ENCODE results near the gene R3HDM1. TPM values are rescaled to one million over a fixed set of nuclear protein-coding genes. Genes with fewer than 3 reads are reported as not detected.

R3HDM1 gene
- total RNA-seq: 10.0 and 10.3 TPM in 2 replicates

GRCh38 chr2:135531231-135532197 lies at the start of gene R3HDM1:
Gene R3HDM1 (plus strand): TSS chr2:135531484. CDS start chr2:135604846, 73,362 bp downstream.

GRCh38 chr2:135530313-135531230 lies 712 bp upstream of the R3HDM1 start, which contains the start of gene ZRANB3:
Gene ZRANB3 (minus strand): TSS chr2:135531218.

GRCh38 chr2:135741395-135742324 lies 210.4 kb downstream of the R3HDM1 start, which contains the start of gene UBXN4:
Gene UBXN4 (plus strand): TSS chr2:135741855. CDS start chr2:135741930, 75 bp downstream.

Other genes with a start within 250 kb of the R3HDM1 start
- gene ZRANB3, start 266 bp upstream of the R3HDM1 start, total RNA-seq: 4.3 and 5.7 TPM in 2 replicates
- 40.0 and 40.6 TPM in 2 replicates for gene UBXN4, start 210.4 kb downstream of the R3HDM1 start, total RNA-seq